ENCODE results near the gene ADAMTS2. TPM values are rescaled to one million over a fixed set of nuclear protein-coding genes. Genes with fewer than 3 reads are reported as not detected.

ADAMTS2 gene
- total and polyA plus RNA-seq, 2 donors from 2014 or later, result 2.0 to 13.6 TPM

DNA sequence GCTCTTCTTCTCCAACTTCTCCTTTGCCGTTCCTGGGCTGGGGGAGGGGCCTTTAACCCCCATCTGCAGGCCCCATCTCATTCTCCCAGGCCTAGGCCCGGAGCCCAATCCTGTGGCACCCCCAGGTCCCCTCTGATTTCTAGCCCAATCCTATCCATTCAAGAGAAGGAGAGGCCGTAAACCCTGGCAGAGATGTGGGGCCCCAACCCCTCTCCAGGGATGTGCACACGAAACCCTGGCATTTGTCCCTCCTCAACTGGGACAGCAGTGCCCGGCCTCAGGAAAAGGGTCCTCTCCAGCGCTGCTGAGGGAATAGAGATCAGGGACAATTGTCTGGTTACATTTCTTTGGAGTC, 24.2 kb upstream of the ADAMTS2 start:
- no peak for FAIRE-seq
- TF ChIP-seq, protein P1, sequence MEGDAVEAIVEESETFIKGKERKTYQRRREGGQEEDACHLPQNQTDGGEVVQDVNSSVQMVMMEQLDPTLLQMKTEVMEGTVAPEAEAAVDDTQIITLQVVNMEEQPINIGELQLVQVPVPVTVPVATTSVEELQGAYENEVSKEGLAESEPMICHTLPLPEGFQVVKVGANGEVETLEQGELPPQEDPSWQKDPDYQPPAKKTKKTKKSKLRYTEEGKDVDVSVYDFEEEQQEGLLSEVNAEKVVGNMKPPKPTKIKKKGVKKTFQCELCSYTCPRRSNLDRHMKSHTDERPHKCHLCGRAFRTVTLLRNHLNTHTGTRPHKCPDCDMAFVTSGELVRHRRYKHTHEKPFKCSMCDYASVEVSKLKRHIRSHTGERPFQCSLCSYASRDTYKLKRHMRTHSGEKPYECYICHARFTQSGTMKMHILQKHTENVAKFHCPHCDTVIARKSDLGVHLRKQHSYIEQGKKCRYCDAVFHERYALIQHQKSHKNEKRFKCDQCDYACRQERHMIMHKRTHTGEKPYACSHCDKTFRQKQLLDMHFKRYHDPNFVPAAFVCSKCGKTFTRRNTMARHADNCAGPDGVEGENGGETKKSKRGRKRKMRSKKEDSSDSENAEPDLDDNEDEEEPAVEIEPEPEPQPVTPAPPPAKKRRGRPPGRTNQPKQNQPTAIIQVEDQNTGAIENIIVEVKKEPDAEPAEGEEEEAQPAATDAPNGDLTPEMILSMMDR (IDR thresholded peaks at IDR 0.05; ENCODE audit: borderline replicate concordance, extremely low read depth, insufficient read depth), result no peak

DNA sequence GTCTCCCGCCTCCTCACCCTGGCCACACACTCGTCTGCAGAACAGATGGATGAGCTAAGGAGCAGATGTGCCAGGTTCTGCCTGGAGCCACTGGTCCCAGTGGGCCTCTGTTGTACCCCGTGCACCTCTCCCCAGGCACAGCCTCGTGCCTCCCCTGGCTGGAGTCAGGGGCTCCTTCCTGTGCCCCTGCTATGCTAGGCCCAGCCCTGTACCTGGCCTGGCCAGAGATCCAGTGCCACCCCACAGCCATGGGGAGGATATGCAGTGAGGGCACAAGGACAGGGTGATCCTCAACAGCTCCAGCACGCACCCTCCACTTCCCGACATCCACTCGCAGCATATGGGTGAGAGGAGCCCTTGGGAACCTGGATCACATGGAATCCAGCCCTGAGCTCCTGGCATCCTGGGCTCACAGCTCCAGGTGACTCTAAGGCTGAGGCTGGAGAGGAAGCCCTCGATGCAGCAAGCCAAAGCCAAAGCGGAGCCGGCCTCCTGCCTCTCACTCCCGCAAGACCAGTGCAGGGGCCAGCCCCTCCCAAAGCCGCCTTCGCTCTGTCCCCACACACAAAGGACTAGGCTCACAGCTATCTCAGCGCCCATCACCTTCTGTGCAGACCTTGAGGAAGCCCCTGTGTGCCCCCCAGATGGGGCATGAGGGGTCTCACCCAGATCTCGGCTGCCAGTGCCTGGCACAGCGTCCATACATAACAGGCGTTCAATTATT, 23.7 kb upstream of the ADAMTS2 start:
- peak in 2 of 5 donors; percentile 27 to 55 for DNase-seq
- no peak for FAIRE-seq
- intact Hi-C loops (cut with DNase I), result no loop called here

More for the DNA sequence above, 24.2 kb upstream of the ADAMTS2 start:
- Histone ChIP-seq H3K4me3 (ENCODE audit: low read length in 3 of 3) (no peak overlapping the region), H3K27ac (ENCODE audit: low read depth in 2 of 2, low read length in 2 of 2) (no peak overlapping the region), H3K9ac (ENCODE audit: low read length in 3 of 3) (no peak overlapping the region), H3K9me3 (ENCODE audit: control insufficient read depth in 2 of 3, insufficient read depth in 1 of 3, low read length in 3 of 3) (no peaks in the 10 kb centered on the region), H3K4me1 (ENCODE audit: control insufficient read depth in 2 of 3, insufficient read depth in 2 of 3, low read depth in 1 of 3, low read length in 3 of 3) (no peaks in the 10 kb centered on the region), H3K27me3 (ENCODE audit: control insufficient read depth, insufficient read depth, low read length) (no peaks in the 10 kb centered on the region), H3K36me3 (ENCODE audit: control insufficient read depth in 2 of 3, insufficient read depth in 3 of 3, low read length in 3 of 3) (no peaks in the 10 kb centered on the region)
- DNase-seq, result peak in 1 of 5 donors; percentile 11
- intact Hi-C loops (cut with DNase I), result no loop called here

DNA sequence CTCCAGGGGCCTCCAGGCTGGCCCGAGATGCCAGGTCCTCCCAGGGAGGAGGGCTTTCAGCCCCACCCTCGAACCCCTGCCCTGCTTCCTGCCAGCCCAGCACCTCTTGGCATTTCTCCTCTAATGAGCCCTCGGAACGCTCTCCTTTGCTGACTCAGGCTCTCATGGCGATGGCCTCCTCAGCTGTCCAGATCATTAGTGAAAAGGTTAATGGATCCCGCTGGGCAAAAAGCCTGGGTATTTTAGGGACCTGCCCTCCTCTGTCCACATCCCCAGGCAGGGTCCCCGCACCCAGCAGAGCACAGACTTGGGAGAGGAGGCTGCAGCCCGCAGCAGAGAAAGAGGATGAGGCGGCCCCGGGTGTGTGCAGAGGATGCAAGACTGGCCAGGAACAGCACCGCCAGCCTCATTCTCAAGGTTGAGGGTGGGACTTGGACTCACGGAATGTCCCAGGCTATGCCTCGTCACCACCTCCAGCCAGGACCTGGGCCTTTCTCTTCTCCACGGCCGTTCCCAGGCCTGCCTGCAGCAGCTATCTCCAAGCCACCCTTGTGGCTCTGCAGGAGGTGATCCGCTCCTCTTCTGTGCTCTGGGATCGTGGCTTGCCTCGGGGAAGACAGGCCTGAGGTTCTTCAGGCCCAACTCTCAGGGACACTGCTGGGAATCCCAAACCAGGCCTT, 23.0 kb upstream of the ADAMTS2 start:
- H3K9ac ChIP-seq (ENCODE audit: low read length in 3 of 3), result no peak overlapping the region
- intact Hi-C loops (cut with DNase I), result no loop called here
- no peaks in the 10 kb centered on the region for H3K27me3 ChIP-seq (ENCODE audit: control insufficient read depth, insufficient read depth, low read length)
- peak in 2 of 5 donors; percentile 31 to 39 for DNase-seq
- H3K4me1 ChIP-seq (ENCODE audit: control insufficient read depth in 2 of 3, insufficient read depth in 2 of 3, low read depth in 1 of 3, low read length in 3 of 3), result no peaks in the 10 kb centered on the region
- FAIRE-seq, result no peak
- H3K27ac ChIP-seq (ENCODE audit: low read depth in 2 of 2, low read length in 2 of 2), result no peak overlapping the region
- no peak overlapping the region for H3K4me3 ChIP-seq (ENCODE audit: low read length in 3 of 3)
- no peaks in the 10 kb centered on the region for H3K36me3 ChIP-seq (ENCODE audit: control insufficient read depth in 2 of 3, insufficient read depth in 3 of 3, low read length in 3 of 3)
- TF ChIP-seq, protein P1 (IDR thresholded peaks at IDR 0.05; ENCODE audit: borderline replicate concordance, extremely low read depth, insufficient read depth), result no peak
- H3K9me3 ChIP-seq (ENCODE audit: control insufficient read depth in 2 of 3, insufficient read depth in 1 of 3, low read length in 3 of 3), result no peaks in the 10 kb centered on the region

More for the DNA sequence above, 23.7 kb upstream of the ADAMTS2 start:
- no peaks in the 10 kb centered on the region for H3K27me3 ChIP-seq (ENCODE audit: control insufficient read depth, insufficient read depth, low read length)
- H3K27ac ChIP-seq (ENCODE audit: low read depth in 2 of 2, low read length in 2 of 2), result no peak overlapping the region
- H3K36me3 ChIP-seq (ENCODE audit: control insufficient read depth in 2 of 3, insufficient read depth in 3 of 3, low read length in 3 of 3), result no peaks in the 10 kb centered on the region
- H3K4me3 ChIP-seq (ENCODE audit: low read length in 3 of 3), result no peak overlapping the region
- no peak overlapping the region for H3K9ac ChIP-seq (ENCODE audit: low read length in 3 of 3)
- no peaks in the 10 kb centered on the region for H3K9me3 ChIP-seq (ENCODE audit: control insufficient read depth in 2 of 3, insufficient read depth in 1 of 3, low read length in 3 of 3)
- H3K4me1 ChIP-seq (ENCODE audit: control insufficient read depth in 2 of 3, insufficient read depth in 2 of 3, low read depth in 1 of 3, low read length in 3 of 3), result no peaks in the 10 kb centered on the region
- TF ChIP-seq, protein P1 (IDR thresholded peaks at IDR 0.05; ENCODE audit: borderline replicate concordance, extremely low read depth, insufficient read depth), result no peak

Measured in kidney (tissue), 14 donors.